ENCODE results near the gene PIGZ. TPM values are rescaled to one million over a fixed set of nuclear protein-coding genes. Genes with fewer than 3 reads are reported as not detected.
A peak's percentile ranks its signal among the peaks of the same experiment; 100 is the strongest.

Gene PIGZ
- total and polyA plus RNA-seq, 10 donors, result 2.0 to 5.1 (median 2.5) TPM

- Histone ChIP-seq H3K27me3 (replicated peaks in 1 of 7) (no peaks in the 10 kb centered on the region), H3K4me3 (peak within 1 kb of the TSS; percentile 87 to 100 (median 100)), H3K4me1 (peaks cover 23 to 58% (median 45%) of the 10 kb centered on the region in 6 donors), H3K27ac (peak within 1 kb of the TSS; percentile 91 to 96 (median 94)), H3K36me3 (peaks cover 0 to 43% (median 21%) of the 10 kb centered on the region in 6 donors), H3K9me3 (no peaks in the 10 kb centered on the region)
- intact Hi-C loops (cut with DNase I; ENCODE audit: low total_unique reads), result loop anchor here (10.0 kb wide), 1 partner anchor 78 kb away; the partner anchor contains the start of gene SENP5
- TF ChIP-seq, protein P1, sequence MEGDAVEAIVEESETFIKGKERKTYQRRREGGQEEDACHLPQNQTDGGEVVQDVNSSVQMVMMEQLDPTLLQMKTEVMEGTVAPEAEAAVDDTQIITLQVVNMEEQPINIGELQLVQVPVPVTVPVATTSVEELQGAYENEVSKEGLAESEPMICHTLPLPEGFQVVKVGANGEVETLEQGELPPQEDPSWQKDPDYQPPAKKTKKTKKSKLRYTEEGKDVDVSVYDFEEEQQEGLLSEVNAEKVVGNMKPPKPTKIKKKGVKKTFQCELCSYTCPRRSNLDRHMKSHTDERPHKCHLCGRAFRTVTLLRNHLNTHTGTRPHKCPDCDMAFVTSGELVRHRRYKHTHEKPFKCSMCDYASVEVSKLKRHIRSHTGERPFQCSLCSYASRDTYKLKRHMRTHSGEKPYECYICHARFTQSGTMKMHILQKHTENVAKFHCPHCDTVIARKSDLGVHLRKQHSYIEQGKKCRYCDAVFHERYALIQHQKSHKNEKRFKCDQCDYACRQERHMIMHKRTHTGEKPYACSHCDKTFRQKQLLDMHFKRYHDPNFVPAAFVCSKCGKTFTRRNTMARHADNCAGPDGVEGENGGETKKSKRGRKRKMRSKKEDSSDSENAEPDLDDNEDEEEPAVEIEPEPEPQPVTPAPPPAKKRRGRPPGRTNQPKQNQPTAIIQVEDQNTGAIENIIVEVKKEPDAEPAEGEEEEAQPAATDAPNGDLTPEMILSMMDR (IDR thresholded peaks at IDR 0.05 in 8 of 11, conservative IDR thresholded peaks at IDR 0.05 in 3 of 11), result peak; percentile 45 to 90 (median 80)
- TF ChIP-seq POLR2A (IDR thresholded peaks at IDR 0.05) (peak; percentile 27 to 70 (median 33)), POLR2AphosphoS5 (IDR thresholded peaks at IDR 0.05) (peak; percentile 98 to 100 (median 99))
- DNase-seq, result peak; percentile 98
- WGBS, 5 donors, result 0 to 1% (median 0%) methylated on average over 15 to 77 of the region's 77 CpGs
Measured at GRCh38 chr3:196942226-196942914, 26.3 kb downstream of the PIGZ start, which contains the start of gene NCBP2. TSS of gene NCBP2 (minus strand) at chr3:196942528. CDS start at chr3:196942503, 25 bp downstream.

DNA sequence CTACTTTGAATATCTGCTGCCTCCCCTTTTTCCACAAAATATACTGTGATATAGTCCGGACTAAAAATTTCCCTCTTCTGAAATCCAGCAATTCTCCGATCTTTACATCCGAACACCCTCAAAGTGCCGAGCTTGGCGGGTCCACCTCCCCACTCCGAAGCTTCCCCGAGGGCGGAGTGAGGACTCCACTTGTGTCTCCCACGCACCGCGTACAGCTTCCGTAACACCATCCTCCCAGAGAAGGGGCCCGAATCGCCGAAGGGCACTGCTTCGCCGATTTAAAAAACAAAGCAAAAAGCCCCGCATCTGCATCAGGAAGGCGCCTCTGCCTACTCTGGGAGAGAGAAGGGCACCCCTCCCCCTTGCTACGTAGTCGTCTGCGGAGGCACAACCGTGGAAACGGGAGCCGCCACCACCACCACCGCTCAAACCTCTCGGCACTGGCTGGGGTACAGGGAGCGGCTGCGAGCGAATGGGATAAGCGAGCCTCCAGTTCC, 26.9 kb downstream of the PIGZ start:
- WGBS, 5 donors, result 0% methylated on average over 20 to 31 of the region's 31 CpGs
- H3K4me3 ChIP-seq, result peak overlapping the region; percentile 87 to 100 (median 100)
- DNase-seq, result peak; percentile 86

GRCh38 chr3:196938576-196938975, 30.1 kb downstream of the PIGZ start:
- H3K27ac ChIP-seq, result no peak overlapping the region
- peaks cover 19 to 44% (median 34%) of the 10 kb centered on the region in 6 donors for H3K4me1 ChIP-seq
- TF ChIP-seq POLR2AphosphoS5 (IDR thresholded peaks at IDR 0.05), result no peak
- no peak overlapping the region for H3K4me3 ChIP-seq
- peaks cover 3 to 67% (median 57%) of the 10 kb centered on the region in 6 donors for H3K36me3 ChIP-seq
- intact Hi-C loops (cut with DNase I; ENCODE audit: low total_unique reads), result no loop called here
- DNase-seq, result no peak
- WGBS, 5 donors, result 79 to 93% (median 89%) methylated on average over 5 of the region's 5 CpGs
- H3K9me3 ChIP-seq, result no peaks in the 10 kb centered on the region
- no peaks in the 10 kb centered on the region for H3K27me3 ChIP-seq (replicated peaks in 1 of 7)

More for the DNA sequence above, 26.9 kb downstream of the PIGZ start:
- Histone ChIP-seq H3K27ac (peak overlapping the region; percentile 91 to 96 (median 94)), H3K27me3 (replicated peaks in 1 of 7) (no peaks in the 10 kb centered on the region), H3K9me3 (no peaks in the 10 kb centered on the region), H3K36me3 (peaks cover 0 to 45% (median 27%) of the 10 kb centered on the region in 6 donors), H3K4me1 (peaks cover 23 to 58% (median 45%) of the 10 kb centered on the region in 6 donors)
- intact Hi-C loops (cut with DNase I; ENCODE audit: low total_unique reads), result loop anchor here (10.0 kb wide), 1 partner anchor 77 kb away; the partner anchor contains the start of gene SENP5
- TF ChIP-seq, protein P1 (IDR thresholded peaks at IDR 0.05 in 8 of 11, conservative IDR thresholded peaks at IDR 0.05 in 3 of 11), result no peak
- TF ChIP-seq POLR2A (IDR thresholded peaks at IDR 0.05) (no peak), POLR2AphosphoS5 (IDR thresholded peaks at IDR 0.05) (no peak)

DNA sequence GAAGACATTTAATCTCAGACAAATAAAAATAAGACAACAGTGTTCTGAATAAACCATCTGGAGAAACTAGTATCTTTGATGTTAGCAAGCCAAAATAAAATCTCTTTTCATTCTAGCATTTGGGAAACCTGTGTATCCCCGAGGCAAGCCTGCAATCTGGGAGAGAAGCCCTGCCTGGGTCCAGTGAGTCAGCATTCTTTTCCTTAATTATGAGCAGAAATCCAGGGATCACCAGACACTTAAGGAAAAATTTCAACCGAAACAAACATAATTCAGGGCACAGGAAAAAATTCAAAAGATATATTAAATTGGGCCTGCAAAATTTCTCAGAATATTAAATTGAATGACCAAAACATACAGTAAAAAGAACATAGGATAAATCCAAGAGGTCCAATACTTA, 30.5 kb downstream of the PIGZ start:
- Histone ChIP-seq H3K9me3 (no peaks in the 10 kb centered on the region), H3K36me3 (peaks cover 3 to 72% (median 61%) of the 10 kb centered on the region in 6 donors), H3K4me1 (peaks cover 15 to 39% (median 29%) of the 10 kb centered on the region in 6 donors), H3K27ac (no peak overlapping the region), H3K4me3 (no peak overlapping the region), H3K27me3 (replicated peaks in 1 of 7) (no peaks in the 10 kb centered on the region)
- intact Hi-C loops (cut with DNase I; ENCODE audit: low total_unique reads), result no loop called here
- DNase-seq, result no peak
- TF ChIP-seq POLR2AphosphoS5 (IDR thresholded peaks at IDR 0.05) (no peak), POLR2A (IDR thresholded peaks at IDR 0.05) (no peak)
- TF ChIP-seq, protein P1 (IDR thresholded peaks at IDR 0.05 in 8 of 11, conservative IDR thresholded peaks at IDR 0.05 in 3 of 11), result no peak
- WGBS, 5 donors, result 83 to 94% (median 90%) methylated on average over 2 of the region's 2 CpGs
